LNCaP clone FGC (cell line): ENCODE measurements around the gene VGLL3.

Experiments used
- DNase-seq: peaks from one replicate; pipeline ENCODE4 v3.0.0-alpha.2; 2011; ENCODE audit warnings: low read depth
- H3K4me3 ChIP-seq: 2 replicates; pipeline ENCODE4 v1.5.1; 2011; ENCODE audit warnings: mild to moderate bottlenecking, low read depth, low read length, control low read depth
- CTCF ChIP-seq: IDR thresholded peaks from 2 replicates; pipeline ENCODE4 v1.5.1; 2012; ENCODE audit warnings: mild to moderate bottlenecking; ENCODE audit not compliant: control insufficient read depth, insufficient read depth; ENCODE audit errors: extremely low read depth

Gene VGLL3

GRCh38 chr3:86989611-86990010 is 1.3 kb downstream of the VGLL3 start:
- no peak for DNase-seq
- H3K4me3 ChIP-seq, result no peak overlapping the region
- TF ChIP-seq CTCF, result no peak

- H3K4me3 ChIP-seq, result no peak overlapping the region
- TF ChIP-seq CTCF, result no peak
- no peak for DNase-seq
Measured at GRCh38 chr3:86989006-86989405, 1.9 kb downstream of the VGLL3 start.

GRCh38 chr3:86988235-86988634 is 2.7 kb downstream of the VGLL3 start:
- no peak for TF ChIP-seq CTCF
- H3K4me3 ChIP-seq, result no peak overlapping the region
- DNase-seq, result no peak

GRCh38 chr3:86987421-86987715 is 3.6 kb downstream of the VGLL3 start:
- TF ChIP-seq CTCF, result no peak
- H3K4me3 ChIP-seq, result no peak overlapping the region
- no peak for DNase-seq

GRCh38 chr3:86986671-86987420 is 4.1 kb downstream of the VGLL3 start:
- no peak for TF ChIP-seq CTCF
- no peak overlapping the region for H3K4me3 ChIP-seq
- DNase-seq, result no peak

- DNase-seq, result no peak
- no peak for TF ChIP-seq CTCF
- no peak overlapping the region for H3K4me3 ChIP-seq
Measured at GRCh38 chr3:86985181-86985826, 5.6 kb downstream of the VGLL3 start.

- DNase-seq, result no peak
- TF ChIP-seq CTCF, result no peak
Measured at GRCh38 chr3:86984271-86984670, 6.7 kb downstream of the VGLL3 start.

More at GRCh38 chr3:86984271-86984670, 6.7 kb downstream of the VGLL3 start:
- H3K4me3 ChIP-seq, result no peak overlapping the region
